Osteoblast (primary cell): ENCODE results near the gene RGS14. TPM values are rescaled to one million over a fixed set of nuclear protein-coding genes. Genes with fewer than 3 reads are reported as not detected.

Experiments
- DNase-seq: peaks from one replicate; pipeline ENCODE4 v3.0.0; 2011; ENCODE audit warnings: low spot score, mixed read lengths; ENCODE audit not compliant: insufficient read length; ENCODE audit errors: missing footprints
- H2AFZ ChIP-seq: 2 replicates; pipeline ENCODE4 v1.6.0; 2011; ENCODE audit warnings: mild to moderate bottlenecking, low read length
- H3K27ac ChIP-seq: 2 replicates; pipeline ENCODE4 v1.5.1; 2011; ENCODE audit warnings: mild to moderate bottlenecking, low read depth, low read length, moderate library complexity
- H3K27me3 ChIP-seq: 2 replicates; pipeline ENCODE4 v1.6.0; 2012; ENCODE audit warnings: mild to moderate bottlenecking, control low read depth, inconsistent platforms, low read length, moderate library complexity; ENCODE audit not compliant: insufficient read depth
- H3K36me3 ChIP-seq: 2 replicates; pipeline ENCODE4 v1.5.1; 2011; ENCODE audit warnings: mild to moderate bottlenecking, low read length, control low read depth, moderate library complexity; ENCODE audit not compliant: insufficient read depth
- H3K4me1 ChIP-seq: 2 replicates; pipeline ENCODE4 v1.5.1; 2011; ENCODE audit warnings: mild to moderate bottlenecking, low read length, control low read depth, moderate library complexity; ENCODE audit not compliant: insufficient read depth
- H3K4me2 ChIP-seq: 2 replicates; pipeline ENCODE4 v1.6.0; 2011; ENCODE audit warnings: mild to moderate bottlenecking, low read length; ENCODE audit not compliant: insufficient read depth
- H3K4me3 ChIP-seq: fragments of 200-600 bp; sonication (generic); 3 replicates; pipeline ENCODE4 v1.5.1; 2012; ENCODE audit warnings: mild to moderate bottlenecking, low read length, inconsistent platforms; ENCODE audit not compliant: insufficient read depth
- H3K79me2 ChIP-seq: 2 replicates; pipeline ENCODE4 v1.6.0; 2012; ENCODE audit warnings: mild to moderate bottlenecking, low read length, control low read depth, inconsistent platforms; ENCODE audit not compliant: insufficient read depth
- H3K9me3 ChIP-seq: 2 replicates; pipeline ENCODE4 v1.5.1; 2011; ENCODE audit warnings: low read depth, low read length, control low read depth
- H4K20me1 ChIP-seq: 2 replicates; pipeline ENCODE4 v1.6.0; 2012; ENCODE audit warnings: mild to moderate bottlenecking, low read length, control low read depth; ENCODE audit not compliant: insufficient read depth
- total RNA-seq: library from RNA; depleted of rRNA; stranded (reverse); fragments of >200 nt; gene quantifications from 2 replicates; pipeline ENCODE4 v1.2.3, GENCODE V29; 2012
- TF ChIP-seq, protein P1 (sequence below): IDR thresholded peaks from 2 replicates; pipeline ENCODE4 v1.5.1; 2011; ENCODE audit warnings: mild to moderate bottlenecking, low read depth, low read length, moderate library complexity; ENCODE audit errors: extremely low read depth

The RGS14 gene
- total RNA-seq, 1 donor = 9.4 TPM

DNA sequence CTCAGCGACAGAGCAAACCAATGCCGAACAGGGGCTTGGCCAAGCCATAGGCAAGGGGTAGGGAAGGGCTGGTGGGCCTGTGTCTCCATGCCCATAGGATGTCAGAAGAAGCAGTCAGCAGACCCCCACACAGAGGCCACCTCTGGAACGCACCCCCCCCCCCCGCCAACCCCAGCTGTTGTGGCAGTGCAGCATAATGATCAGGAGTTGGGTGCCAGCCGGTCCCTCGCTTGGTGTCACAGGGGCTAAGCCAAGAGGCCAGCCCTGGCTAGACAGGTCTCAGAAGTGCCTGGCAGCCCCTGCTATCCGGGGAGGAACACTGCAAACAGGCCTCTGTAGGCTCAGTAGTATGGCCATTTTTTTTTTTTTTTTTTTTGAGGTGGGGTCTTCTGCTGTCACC, 42.3 kb upstream of the RGS14 start:
- Histone ChIP-seq H3K27ac (no peak overlapping the region), H2AFZ (no peak overlapping the region), H3K79me2 (peaks cover 7% of the 10 kb centered on the region), H3K4me2 (no peak overlapping the region), H3K36me3 (no peaks in the 10 kb centered on the region), H3K4me3 (no peak overlapping the region), H3K4me1 (peaks cover 20% of the 10 kb centered on the region), H3K9me3 (no peaks in the 10 kb centered on the region), H3K27me3 (no peaks in the 10 kb centered on the region), H4K20me1 (peaks cover 26% of the 10 kb centered on the region)
- TF ChIP-seq, protein P1, sequence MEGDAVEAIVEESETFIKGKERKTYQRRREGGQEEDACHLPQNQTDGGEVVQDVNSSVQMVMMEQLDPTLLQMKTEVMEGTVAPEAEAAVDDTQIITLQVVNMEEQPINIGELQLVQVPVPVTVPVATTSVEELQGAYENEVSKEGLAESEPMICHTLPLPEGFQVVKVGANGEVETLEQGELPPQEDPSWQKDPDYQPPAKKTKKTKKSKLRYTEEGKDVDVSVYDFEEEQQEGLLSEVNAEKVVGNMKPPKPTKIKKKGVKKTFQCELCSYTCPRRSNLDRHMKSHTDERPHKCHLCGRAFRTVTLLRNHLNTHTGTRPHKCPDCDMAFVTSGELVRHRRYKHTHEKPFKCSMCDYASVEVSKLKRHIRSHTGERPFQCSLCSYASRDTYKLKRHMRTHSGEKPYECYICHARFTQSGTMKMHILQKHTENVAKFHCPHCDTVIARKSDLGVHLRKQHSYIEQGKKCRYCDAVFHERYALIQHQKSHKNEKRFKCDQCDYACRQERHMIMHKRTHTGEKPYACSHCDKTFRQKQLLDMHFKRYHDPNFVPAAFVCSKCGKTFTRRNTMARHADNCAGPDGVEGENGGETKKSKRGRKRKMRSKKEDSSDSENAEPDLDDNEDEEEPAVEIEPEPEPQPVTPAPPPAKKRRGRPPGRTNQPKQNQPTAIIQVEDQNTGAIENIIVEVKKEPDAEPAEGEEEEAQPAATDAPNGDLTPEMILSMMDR = no peak
- DNase-seq = no peak

GRCh38 chr5:177316005-177316404, 41.7 kb upstream of the RGS14 start:
- no peak overlapping the region for H3K4me3 ChIP-seq
- H3K9me3 ChIP-seq = no peaks in the 10 kb centered on the region
- TF ChIP-seq, protein P1 = no peak
- peaks cover 14% of the 10 kb centered on the region for H3K4me1 ChIP-seq
- H2AFZ ChIP-seq = no peak overlapping the region
- H3K27me3 ChIP-seq = no peaks in the 10 kb centered on the region
- no peaks in the 10 kb centered on the region for H3K36me3 ChIP-seq
- peaks cover 20% of the 10 kb centered on the region for H4K20me1 ChIP-seq
- no peak overlapping the region for H3K27ac ChIP-seq
- H3K79me2 ChIP-seq = peaks cover 1% of the 10 kb centered on the region
- no peak overlapping the region for H3K4me2 ChIP-seq
- peak; percentile 13 for DNase-seq

DNA sequence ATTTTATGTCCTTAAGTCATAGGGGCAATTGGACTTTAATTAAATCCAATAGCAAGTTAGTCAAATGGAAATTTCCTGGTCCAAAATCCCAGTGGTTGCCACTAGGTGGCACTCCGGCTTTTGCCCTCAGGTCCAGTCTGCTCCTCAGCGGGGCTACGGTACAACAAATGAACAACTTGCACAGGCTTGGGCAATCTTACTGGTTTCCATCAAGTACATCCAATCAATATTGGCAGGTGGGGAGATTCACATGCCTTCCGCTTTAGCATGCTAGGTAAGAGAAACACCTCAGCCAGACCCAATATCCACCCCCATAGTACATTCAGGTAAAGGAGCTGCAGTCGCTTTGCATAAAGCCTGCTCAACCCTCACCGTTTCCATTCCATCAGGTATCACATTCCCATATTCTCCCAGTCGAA, 39.8 kb upstream of the RGS14 start:
- Histone ChIP-seq H3K4me1 (peaks cover 2% of the 10 kb centered on the region), H3K9me3 (no peaks in the 10 kb centered on the region), H4K20me1 (peaks cover 15% of the 10 kb centered on the region), H3K27ac (no peak overlapping the region), H2AFZ (no peak overlapping the region), H3K4me2 (no peak overlapping the region), H3K36me3 (no peaks in the 10 kb centered on the region), H3K27me3 (no peaks in the 10 kb centered on the region), H3K4me3 (no peak overlapping the region), H3K79me2 (no peaks in the 10 kb centered on the region)
- TF ChIP-seq, protein P1 = peak; percentile 98
- DNase-seq = peak; percentile 94

GRCh38 chr5:177319913-177320588, 37.7 kb upstream of the RGS14 start:
- H2AFZ ChIP-seq = no peak overlapping the region
- H3K27me3 ChIP-seq = no peaks in the 10 kb centered on the region
- H3K4me2 ChIP-seq = no peak overlapping the region
- peak; percentile 3 for DNase-seq
- H3K79me2 ChIP-seq = peaks cover 2% of the 10 kb centered on the region
- H3K4me1 ChIP-seq = no peaks in the 10 kb centered on the region
- TF ChIP-seq, protein P1 = no peak
- no peaks in the 10 kb centered on the region for H3K36me3 ChIP-seq
- H3K9me3 ChIP-seq = no peaks in the 10 kb centered on the region
- H3K4me3 ChIP-seq = no peak overlapping the region
- peaks cover 12% of the 10 kb centered on the region for H4K20me1 ChIP-seq
- H3K27ac ChIP-seq = no peak overlapping the region
